Activated CD8-positive, alpha-beta T cell treated with anti-CD3 and anti-CD28 coated beads for 36 hours (primary cell): ENCODE measurements around the gene ADCY10. TPM values are rescaled to one million over a fixed set of nuclear protein-coding genes. Genes with fewer than 3 reads are reported as not detected.

ENCODE experiments used
- ATAC-seq: fragments of 200-7000 bp; cut with Tn5 transposase; one replicate; pipeline ENCODE4 v1.10.0; 2021; ENCODE audit warnings: mild to moderate bottlenecking, moderate library complexity
- CTCF ChIA-PET: fragments of 350-600 bp; sonication (Branson Sonifier 250); formaldehyde crosslinking; loops from one replicate; lab custom pipeline; 2021; ENCODE audit warnings: antibody characterized with exemption; lab: Charles Lee
- POLR2A ChIA-PET: fragments of 350-600 bp; sonication (Branson Sonifier 250); formaldehyde crosslinking; loops from one replicate; lab custom pipeline; 2021; ENCODE audit warnings: antibody characterized with exemption; lab: Charles Lee
- DNase-seq: peaks from one replicate; pipeline ENCODE4 v3.0.0-alpha.2; 2020
- H3K27ac Mint-ChIP-seq: one replicate; pipeline ENCODE4 v1.8.0; 2021; ENCODE audit warnings: mild to moderate bottlenecking, mixed read lengths
- H3K27me3 Mint-ChIP-seq: one replicate; pipeline ENCODE4 v1.8.0; 2021; ENCODE audit warnings: mixed read lengths
- H3K36me3 Mint-ChIP-seq: one replicate; pipeline ENCODE4 v1.8.0; 2021; ENCODE audit warnings: low read depth, mixed read lengths
- H3K4me1 Mint-ChIP-seq: one replicate; pipeline ENCODE4 v1.8.0; 2021; ENCODE audit warnings: low read depth, mixed read lengths
- H3K4me3 Mint-ChIP-seq: one replicate; pipeline ENCODE4 v1.8.0; 2021; ENCODE audit warnings: mild to moderate bottlenecking, moderate library complexity, mixed read lengths
- H3K9me3 Mint-ChIP-seq: one replicate; pipeline ENCODE4 v1.8.0; 2021; ENCODE audit warnings: mixed read lengths
- intact Hi-C: fragments of 100-400 bp; cut with micrococcal nuclease; formaldehyde crosslinking; loops from one replicate; pipeline ENCODE4 v1.10.0; 2022
- total RNA-seq, 2 experiments: library from RNA; stranded (reverse); gene quantifications; one replicate each; pipeline ENCODE4 v1.2.3, GENCODE V29; 2021
- TF ChIP-seq, protein P1 (sequence below): fragments of 200-600 bp; IDR thresholded peaks from one replicate; pipeline ENCODE4 v1.8.0; 2022; ENCODE audit warnings: antibody characterized with exemption, mild to moderate bottlenecking

The ADCY10 gene
- total RNA-seq, 2 experiments from 2014 or later, result 0.05 TPM; not detected in 1

- Mint-ChIP-seq H3K9me3 (no peaks in the 10 kb centered on the region), H3K4me1 (peaks cover 28% of the 10 kb centered on the region), H3K36me3 (peaks cover 2% of the 10 kb centered on the region), H3K27me3 (no peaks in the 10 kb centered on the region), H3K4me3 (no peak overlapping the region), H3K27ac (peak overlapping the region; percentile 63)
- ATAC-seq, result peak; percentile 29
- ChIA-PET CTCF (interaction anchor here (1.3 to 2.2 kb wide), 2 partner anchors 90 to 277 kb away, joined by 5 read pairs; no protein-coding TSS in a partner anchor), POLR2A (no interaction called here)
- peak; percentile 47 for DNase-seq
- TF ChIP-seq, protein P1, sequence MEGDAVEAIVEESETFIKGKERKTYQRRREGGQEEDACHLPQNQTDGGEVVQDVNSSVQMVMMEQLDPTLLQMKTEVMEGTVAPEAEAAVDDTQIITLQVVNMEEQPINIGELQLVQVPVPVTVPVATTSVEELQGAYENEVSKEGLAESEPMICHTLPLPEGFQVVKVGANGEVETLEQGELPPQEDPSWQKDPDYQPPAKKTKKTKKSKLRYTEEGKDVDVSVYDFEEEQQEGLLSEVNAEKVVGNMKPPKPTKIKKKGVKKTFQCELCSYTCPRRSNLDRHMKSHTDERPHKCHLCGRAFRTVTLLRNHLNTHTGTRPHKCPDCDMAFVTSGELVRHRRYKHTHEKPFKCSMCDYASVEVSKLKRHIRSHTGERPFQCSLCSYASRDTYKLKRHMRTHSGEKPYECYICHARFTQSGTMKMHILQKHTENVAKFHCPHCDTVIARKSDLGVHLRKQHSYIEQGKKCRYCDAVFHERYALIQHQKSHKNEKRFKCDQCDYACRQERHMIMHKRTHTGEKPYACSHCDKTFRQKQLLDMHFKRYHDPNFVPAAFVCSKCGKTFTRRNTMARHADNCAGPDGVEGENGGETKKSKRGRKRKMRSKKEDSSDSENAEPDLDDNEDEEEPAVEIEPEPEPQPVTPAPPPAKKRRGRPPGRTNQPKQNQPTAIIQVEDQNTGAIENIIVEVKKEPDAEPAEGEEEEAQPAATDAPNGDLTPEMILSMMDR, result no peak
- intact Hi-C loops, result no loop called here
Measured at GRCh38 chr1:167805041-167805556, 108.8 kb downstream of the ADCY10 start.

DNA sequence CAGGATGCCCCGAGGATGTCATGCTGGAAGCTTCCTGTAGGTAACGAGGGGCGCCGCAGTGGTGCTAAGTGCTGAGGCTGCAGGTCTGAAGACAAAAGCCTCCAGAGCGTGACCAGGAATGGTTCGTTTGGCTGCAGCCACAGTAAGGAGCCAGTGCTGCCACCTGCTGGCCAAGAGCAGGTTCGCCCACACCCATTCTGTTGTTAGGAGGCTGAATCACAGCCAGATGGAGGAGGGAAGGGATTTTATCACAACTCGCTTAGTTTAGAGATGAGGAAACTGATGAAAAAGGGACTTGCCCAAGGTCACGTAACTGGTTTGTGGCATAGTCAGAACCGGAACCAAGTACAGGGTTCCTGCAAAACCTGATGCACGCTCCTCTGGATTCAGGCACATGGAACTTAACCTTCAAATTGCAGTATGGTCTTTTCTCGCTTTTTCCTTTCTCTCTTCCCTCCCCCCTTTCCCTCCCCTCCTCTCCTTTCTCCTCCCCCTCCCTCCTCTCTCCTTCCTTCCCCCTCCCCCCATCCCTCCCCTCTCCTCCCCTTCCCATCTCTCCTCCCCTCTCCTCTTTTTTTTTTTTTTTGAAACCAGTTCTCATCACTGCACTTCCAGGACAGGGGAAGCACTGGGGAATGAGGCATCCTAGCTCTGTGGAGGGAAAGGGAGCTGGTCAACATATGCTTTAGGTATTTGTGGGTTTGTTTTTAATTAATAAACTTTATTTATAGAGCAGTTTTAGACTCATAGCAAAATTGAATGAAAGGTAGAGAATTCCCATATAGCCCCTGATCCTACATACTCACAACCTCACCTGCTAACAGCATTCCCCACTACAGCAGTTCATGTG is 110.4 kb downstream of the ADCY10 start:
- TF ChIP-seq, protein P1, result peak; percentile 97
- Mint-ChIP-seq H3K27me3 (no peaks in the 10 kb centered on the region), H3K9me3 (no peaks in the 10 kb centered on the region), H3K36me3 (peaks cover 2% of the 10 kb centered on the region), H3K4me3 (peak overlapping the region; percentile 57), H3K4me1 (peaks cover 28% of the 10 kb centered on the region), H3K27ac (peak overlapping the region; percentile 85)
- DNase-seq (peak; percentile 97), ATAC-seq (peak; percentile 94)
- CTCF ChIA-PET, result interaction anchor here (0.6 to 2.2 kb wide), 15 partner anchors 12 to 282 kb away, joined by 3 to 13 read pairs (median 4); partner anchors contain the start of gene ADCY10
- intact Hi-C loops, result loop anchor here (2.0 to 5.0 kb wide), 3 partner anchors 81 to 279 kb away; no protein-coding TSS in a partner anchor
- POLR2A ChIA-PET, result no interaction called here

DNA sequence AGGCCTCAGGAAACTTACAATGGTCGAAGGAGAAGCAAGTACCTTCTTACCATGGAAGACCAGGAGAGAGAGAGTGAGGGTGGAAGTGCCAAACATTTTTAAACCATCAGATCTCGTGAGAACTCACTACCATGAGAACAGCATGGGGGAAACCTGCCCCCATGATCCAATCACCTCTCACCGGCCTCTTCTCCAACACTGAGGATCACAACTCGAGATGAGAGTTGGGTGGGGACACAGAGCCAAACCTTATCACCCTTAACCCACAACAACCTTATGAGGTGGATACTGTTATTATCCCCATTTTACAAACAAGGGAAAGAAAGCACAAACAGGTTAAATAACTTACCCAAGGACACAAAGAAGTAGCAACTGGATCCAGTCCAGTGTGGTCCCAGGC is 111.7 kb downstream of the ADCY10 start:
- H3K27me3 Mint-ChIP-seq, result no peaks in the 10 kb centered on the region

GRCh38 chr1:167800251-167800650 is 113.7 kb downstream of the ADCY10 start:
- ATAC-seq, result no peak
- TF ChIP-seq, protein P1, result no peak
- intact Hi-C loops, result loop anchor here (5.0 kb wide), 1 partner anchor 282 kb away; no protein-coding TSS in a partner anchor
- POLR2A ChIA-PET, result no interaction called here
- CTCF ChIA-PET, result no interaction called here
- no peak for DNase-seq
- no peaks in the 10 kb centered on the region for H3K9me3 Mint-ChIP-seq
- no peak overlapping the region for H3K4me3 Mint-ChIP-seq
- peaks cover 26% of the 10 kb centered on the region for H3K4me1 Mint-ChIP-seq
- no peaks in the 10 kb centered on the region for H3K27me3 Mint-ChIP-seq
- no peaks in the 10 kb centered on the region for H3K36me3 Mint-ChIP-seq
- no peak overlapping the region for H3K27ac Mint-ChIP-seq

More for the DNA sequence above, 111.7 kb downstream of the ADCY10 start:
- H3K27ac Mint-ChIP-seq, result no peak overlapping the region
- H3K9me3 Mint-ChIP-seq, result no peaks in the 10 kb centered on the region
- intact Hi-C loops, result loop anchor here (2.0 to 5.0 kb wide), 3 partner anchors 79 to 280 kb away; no protein-coding TSS in a partner anchor
- H3K36me3 Mint-ChIP-seq, result peaks cover 2% of the 10 kb centered on the region
- POLR2A ChIA-PET, result no interaction called here
- no peak overlapping the region for H3K4me3 Mint-ChIP-seq
- no peak for DNase-seq
- H3K4me1 Mint-ChIP-seq, result peaks cover 28% of the 10 kb centered on the region
- no peak for ATAC-seq
- CTCF ChIA-PET, result interaction anchor here (0.8 to 1.6 kb wide), 8 partner anchors 23 to 283 kb away, joined by 3 to 13 read pairs (median 4); partner anchors contain the start of gene ADCY10
- TF ChIP-seq, protein P1, result no peak
